Myometrial cell (primary cell): ENCODE results near the gene ATP9A. TPM values are rescaled to one million over a fixed set of nuclear protein-coding genes. Genes with fewer than 3 reads are reported as not detected.

ENCODE experiments used
- total RNA-seq: library from RNA; depleted of rRNA; stranded (reverse); fragments of >200 nt; gene quantifications from 2 replicates; pipeline ENCODE4 v1.2.3, GENCODE V29; 2015

Gene ATP9A
- 1.9 and 3.2 TPM in 2 replicates for total RNA-seq

GRCh38 chr20:51767867-51768758, at the start of gene ATP9A:
TSS of gene ATP9A (minus strand) at chr20:51768390. CDS start at chr20:51768369, 21 bp downstream.

GRCh38 chr20:51802170-51802751, 34.1 kb upstream of the ATP9A start, which contains the start of gene SALL4:
TSS of gene SALL4 (minus strand) at chr20:51802521. CDS start at chr20:51802408, 113 bp downstream.

Other genes with a start within 250 kb of the ATP9A start
- gene NFATC2, start 225.7 kb downstream of the ATP9A start, total RNA-seq: not detected in 2 replicates
- not detected in 2 replicates for gene SALL4, start 34.1 kb upstream of the ATP9A start, total RNA-seq